BJ (cell line): Measurements from ENCODE around the gene RHBDF2. TPM values are rescaled to one million over a fixed set of nuclear protein-coding genes. Genes with fewer than 3 reads are reported as not detected.

Experiments
- CTCF ChIA-PET: fragments of 350-600 bp; formaldehyde crosslinking; extraction: SDS; loops from one replicate; lab custom pipeline; 2021; ENCODE audit warnings: antibody characterized with exemption, inconsistent platforms; lab: Yijun Ruan, JAX
- POLR2A ChIA-PET: fragments of 300-600 bp; sonication (Branson Sonifier 250); formaldehyde crosslinking; extraction: SDS; loops from one replicate; lab custom pipeline; 2021; ENCODE audit warnings: antibody characterized with exemption; lab: Charles Lee
- DNase-seq: peaks from one replicate; pipeline ENCODE4 v3.0.0-alpha.2; 2011; ENCODE audit warnings: low read depth
- H3K27me3 ChIP-seq: 2 replicates; pipeline ENCODE4 v1.6.0; 2011; ENCODE audit warnings: low read length; ENCODE audit not compliant: control insufficient read depth, insufficient read depth
- H3K36me3 ChIP-seq: 2 replicates; pipeline ENCODE4 v1.5.1; 2011; ENCODE audit warnings: low read length; ENCODE audit not compliant: control insufficient read depth, insufficient read depth
- H3K4me3 ChIP-seq: 2 replicates; pipeline ENCODE4 v1.5.1; 2011; ENCODE audit warnings: low read depth, mild to moderate bottlenecking, control low read depth, low read length
- CTCF ChIP-seq: IDR thresholded peaks from 2 replicates; pipeline ENCODE4 v1.5.1; 2011; ENCODE audit warnings: low read depth, mild to moderate bottlenecking, control low read depth, inconsistent platforms, low read length, moderate library complexity; ENCODE audit not compliant: insufficient read depth
- polyA plus RNA-seq: library from polyadenylated mRNA; depleted of rRNA; stranded (reverse); fragments of >200 nt; gene quantifications from 2 replicates; pipeline ENCODE4 v1.2.3, GENCODE V29; 2011

RHBDF2 gene
- polyA plus RNA-seq, 1 experiment, result 8.9 TPM

- ChIA-PET CTCF (interaction anchor here (1.7 to 2.8 kb wide), 3 partner anchors 12 to 31 kb away, joined by 11 to 16 read pairs (median 12); no protein-coding TSS in a partner anchor), POLR2A (no interaction called here)
- no peak for DNase-seq
- Histone ChIP-seq H3K27me3 (no peaks in the 10 kb centered on the region), H3K36me3 (no peaks in the 10 kb centered on the region), H3K4me3 (no peak overlapping the region)
- TF ChIP-seq CTCF, result no peak
Measured at GRCh38 chr17:76428511-76428910, 72.7 kb downstream of the RHBDF2 start.

GRCh38 chr17:76427501-76428231, 73.6 kb downstream of the RHBDF2 start:
- Histone ChIP-seq H3K36me3 (peaks cover 2% of the 10 kb centered on the region), H3K4me3 (no peak overlapping the region), H3K27me3 (no peaks in the 10 kb centered on the region)
- TF ChIP-seq CTCF, result no peak
- POLR2A ChIA-PET, result no interaction called here
- CTCF ChIA-PET, result interaction anchor here (0.7 to 2.8 kb wide), 5 partner anchors 11 to 31 kb away, joined by 4 to 16 read pairs (median 11); no protein-coding TSS in a partner anchor
- no peak for DNase-seq

- ChIA-PET POLR2A (interaction anchor here (0.6 kb wide), 1 partner anchor 1908 kb away, joined by 5 read pairs; no protein-coding TSS in a partner anchor), CTCF (interaction anchor here (0.8 to 2.8 kb wide), 3 partner anchors 9 to 29 kb away, joined by 3 to 16 read pairs (median 12); no protein-coding TSS in a partner anchor)
- DNase-seq, result no peak
- no peak overlapping the region for H3K4me3 ChIP-seq
- peaks cover 2% of the 10 kb centered on the region for H3K36me3 ChIP-seq
- H3K27me3 ChIP-seq, result no peaks in the 10 kb centered on the region
- TF ChIP-seq CTCF, result no peak
Measured at GRCh38 chr17:76426853-76427252, 74.4 kb downstream of the RHBDF2 start.

- DNase-seq, result no peak
Measured at GRCh38 chr17:76422860-76423259, 78.4 kb downstream of the RHBDF2 start.

More at GRCh38 chr17:76422860-76423259, 78.4 kb downstream of the RHBDF2 start:
- ChIA-PET CTCF (interaction anchor here (1.0 to 3.5 kb wide), 2 partner anchors 14 to 36 kb away, joined by 4 to 11 read pairs; no protein-coding TSS in a partner anchor), POLR2A (no interaction called here)
- H3K36me3 ChIP-seq, result peaks cover 2% of the 10 kb centered on the region
- no peaks in the 10 kb centered on the region for H3K27me3 ChIP-seq
- no peak overlapping the region for H3K4me3 ChIP-seq
- TF ChIP-seq CTCF, result no peak
